T-helper 1 cell treated with Interleukin-12 subunit alpha and Interleukin-12 subunit beta and Interleukin-4 antibody, amounts not matched to agents 30 ng/mL and 1 ng/mL, for 36 hours (primary cell): ENCODE data around the gene DOCK7. TPM values are rescaled to one million over a fixed set of nuclear protein-coding genes. Genes with fewer than 3 reads are reported as not detected.
"Not testable (repeated sequence)": the region's sequence is repeated elsewhere in the genome, so short reads cannot be mapped to it uniquely, and the experiment has no call there.

Experiments used
- intact Hi-C: fragments of 100-400 bp; cut with micrococcal nuclease; formaldehyde crosslinking; loops from one replicate; pipeline ENCODE4 v1.15.1; 2024
- total RNA-seq: library from RNA; stranded (reverse); gene quantifications from 2 replicates; pipeline ENCODE4 v1.2.3, GENCODE V29; 2022

DOCK7 gene, protein sequence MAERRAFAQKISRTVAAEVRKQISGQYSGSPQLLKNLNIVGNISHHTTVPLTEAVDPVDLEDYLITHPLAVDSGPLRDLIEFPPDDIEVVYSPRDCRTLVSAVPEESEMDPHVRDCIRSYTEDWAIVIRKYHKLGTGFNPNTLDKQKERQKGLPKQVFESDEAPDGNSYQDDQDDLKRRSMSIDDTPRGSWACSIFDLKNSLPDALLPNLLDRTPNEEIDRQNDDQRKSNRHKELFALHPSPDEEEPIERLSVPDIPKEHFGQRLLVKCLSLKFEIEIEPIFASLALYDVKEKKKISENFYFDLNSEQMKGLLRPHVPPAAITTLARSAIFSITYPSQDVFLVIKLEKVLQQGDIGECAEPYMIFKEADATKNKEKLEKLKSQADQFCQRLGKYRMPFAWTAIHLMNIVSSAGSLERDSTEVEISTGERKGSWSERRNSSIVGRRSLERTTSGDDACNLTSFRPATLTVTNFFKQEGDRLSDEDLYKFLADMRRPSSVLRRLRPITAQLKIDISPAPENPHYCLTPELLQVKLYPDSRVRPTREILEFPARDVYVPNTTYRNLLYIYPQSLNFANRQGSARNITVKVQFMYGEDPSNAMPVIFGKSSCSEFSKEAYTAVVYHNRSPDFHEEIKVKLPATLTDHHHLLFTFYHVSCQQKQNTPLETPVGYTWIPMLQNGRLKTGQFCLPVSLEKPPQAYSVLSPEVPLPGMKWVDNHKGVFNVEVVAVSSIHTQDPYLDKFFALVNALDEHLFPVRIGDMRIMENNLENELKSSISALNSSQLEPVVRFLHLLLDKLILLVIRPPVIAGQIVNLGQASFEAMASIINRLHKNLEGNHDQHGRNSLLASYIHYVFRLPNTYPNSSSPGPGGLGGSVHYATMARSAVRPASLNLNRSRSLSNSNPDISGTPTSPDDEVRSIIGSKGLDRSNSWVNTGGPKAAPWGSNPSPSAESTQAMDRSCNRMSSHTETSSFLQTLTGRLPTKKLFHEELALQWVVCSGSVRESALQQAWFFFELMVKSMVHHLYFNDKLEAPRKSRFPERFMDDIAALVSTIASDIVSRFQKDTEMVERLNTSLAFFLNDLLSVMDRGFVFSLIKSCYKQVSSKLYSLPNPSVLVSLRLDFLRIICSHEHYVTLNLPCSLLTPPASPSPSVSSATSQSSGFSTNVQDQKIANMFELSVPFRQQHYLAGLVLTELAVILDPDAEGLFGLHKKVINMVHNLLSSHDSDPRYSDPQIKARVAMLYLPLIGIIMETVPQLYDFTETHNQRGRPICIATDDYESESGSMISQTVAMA (N-terminal part only)
- 5.1 and 6.0 TPM in 2 replicates for total RNA-seq

DNA sequence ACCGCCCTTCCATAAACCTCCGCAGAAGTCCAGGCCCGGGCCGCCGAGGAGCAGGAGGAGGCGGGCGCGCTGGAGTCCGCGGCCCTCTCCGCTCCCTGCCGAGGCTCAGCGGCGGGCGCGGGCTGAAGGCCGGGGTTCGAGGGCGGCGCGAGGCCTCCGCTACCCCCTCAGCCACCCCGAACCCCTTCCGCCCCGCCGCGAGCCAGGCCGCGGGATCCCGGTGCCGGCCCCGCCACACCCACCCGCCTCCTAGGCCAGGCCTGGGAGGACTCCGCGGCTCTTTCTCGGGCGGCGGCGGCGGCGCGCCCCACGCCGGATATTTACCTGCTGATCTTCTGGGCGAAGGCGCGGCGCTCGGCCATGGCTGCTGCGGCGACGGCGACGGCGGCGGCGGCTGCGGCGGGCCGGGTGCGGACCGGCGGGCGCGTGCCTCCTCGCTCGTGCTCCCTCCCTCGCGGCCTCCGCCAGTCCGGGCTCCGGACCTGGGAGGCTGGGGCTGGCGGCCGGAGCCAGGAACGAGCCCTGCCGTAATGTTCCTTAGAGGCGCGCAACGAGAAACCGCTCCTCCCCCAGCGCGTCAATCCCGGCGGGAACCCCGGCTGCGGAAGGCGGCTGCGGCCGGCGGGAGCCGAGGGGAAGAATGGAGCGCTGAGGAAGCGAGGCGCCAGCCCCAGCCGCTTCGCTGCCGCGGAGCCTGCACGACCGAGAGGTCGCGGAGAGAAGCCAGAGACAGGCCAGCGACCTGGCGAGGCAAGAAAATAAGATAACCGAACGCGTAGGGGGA is at the start of gene DOCK7:
Gene DOCK7 (minus strand): TSS at position 484 of the 784 bp plus-strand sequence. CDS start 122 bp downstream, at position 362.
- intact Hi-C loops, result loop anchor here (1.0 to 10.0 kb wide), 6 partner anchors 59 to 961 kb away; partner anchors contain the start of genes ATG4C, EFCAB7, ITGB3BP and PGM1

DNA sequence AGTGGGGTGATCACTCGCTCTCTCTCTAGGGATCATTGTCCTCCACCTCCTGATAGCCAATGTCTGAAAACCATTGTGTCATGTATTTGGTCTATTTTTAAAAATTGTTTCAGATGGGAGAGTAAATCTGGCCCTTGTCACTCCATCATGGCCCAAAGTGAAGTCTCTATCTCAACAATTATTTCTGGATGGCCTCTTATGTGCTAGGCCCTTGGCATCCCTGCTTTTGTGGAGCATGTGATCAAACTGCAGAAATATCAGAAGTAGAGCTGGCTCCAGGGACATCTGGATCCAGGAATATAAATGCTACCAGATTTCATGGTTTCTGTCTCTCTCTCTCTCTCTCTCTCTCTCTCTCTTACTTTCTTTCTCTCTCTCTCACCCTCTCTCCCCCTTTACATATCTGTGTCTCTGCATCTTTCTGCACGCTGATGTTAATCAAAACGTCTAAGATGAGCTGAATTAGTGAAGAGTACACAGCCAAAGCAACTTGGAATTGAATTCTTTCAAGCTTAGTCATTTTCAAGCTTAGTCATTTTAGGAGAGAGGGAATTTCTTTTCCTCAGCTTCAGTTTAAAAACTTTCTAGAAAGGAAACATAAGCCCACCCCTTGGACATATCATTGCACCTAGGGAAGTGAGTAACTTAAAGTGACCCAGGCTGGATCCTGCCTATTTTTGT is 47.4 kb upstream of the DOCK7 start:
- intact Hi-C loops, result no loop called here

DNA sequence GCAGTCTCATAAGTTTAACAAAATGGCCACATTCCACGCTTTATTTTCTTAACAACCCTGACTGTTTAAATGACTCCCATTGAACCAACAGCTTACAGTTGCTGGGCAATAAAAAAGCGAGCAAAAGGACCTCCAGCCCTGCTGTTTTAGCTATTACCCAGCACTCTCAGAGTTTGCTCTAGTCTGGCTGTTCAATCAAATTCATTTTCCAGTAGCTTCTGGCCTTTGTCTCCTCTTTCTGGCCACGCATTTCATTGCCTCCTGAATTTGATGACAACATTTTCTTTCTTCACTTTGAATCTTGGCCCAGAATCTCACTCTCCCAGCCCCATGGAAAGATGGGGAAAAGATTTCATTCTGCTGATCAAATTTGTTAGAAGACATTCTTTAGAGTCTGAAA is 44.1 kb upstream of the DOCK7 start:
- intact Hi-C loops, result no loop called here

DNA sequence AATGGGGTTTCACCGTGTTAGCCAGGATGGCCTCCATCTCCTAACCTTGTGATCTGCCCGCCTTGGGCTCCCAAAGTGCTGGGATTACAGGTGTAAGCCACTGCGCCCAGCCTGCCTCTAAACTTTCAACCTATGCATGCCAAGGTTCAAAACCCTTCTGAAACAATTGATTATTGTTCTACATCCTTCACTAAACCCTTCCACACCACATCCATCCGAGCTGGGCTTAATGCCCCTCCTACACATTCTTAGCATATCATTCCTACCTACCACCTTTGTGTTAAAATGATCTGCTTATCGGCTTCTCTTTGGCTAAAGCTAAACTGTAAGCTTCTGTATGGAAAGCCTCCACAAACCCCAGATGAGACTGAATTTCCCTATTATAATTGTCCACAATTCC is 40.8 kb upstream of the DOCK7 start:
- intact Hi-C loops, result no loop called here

DNA sequence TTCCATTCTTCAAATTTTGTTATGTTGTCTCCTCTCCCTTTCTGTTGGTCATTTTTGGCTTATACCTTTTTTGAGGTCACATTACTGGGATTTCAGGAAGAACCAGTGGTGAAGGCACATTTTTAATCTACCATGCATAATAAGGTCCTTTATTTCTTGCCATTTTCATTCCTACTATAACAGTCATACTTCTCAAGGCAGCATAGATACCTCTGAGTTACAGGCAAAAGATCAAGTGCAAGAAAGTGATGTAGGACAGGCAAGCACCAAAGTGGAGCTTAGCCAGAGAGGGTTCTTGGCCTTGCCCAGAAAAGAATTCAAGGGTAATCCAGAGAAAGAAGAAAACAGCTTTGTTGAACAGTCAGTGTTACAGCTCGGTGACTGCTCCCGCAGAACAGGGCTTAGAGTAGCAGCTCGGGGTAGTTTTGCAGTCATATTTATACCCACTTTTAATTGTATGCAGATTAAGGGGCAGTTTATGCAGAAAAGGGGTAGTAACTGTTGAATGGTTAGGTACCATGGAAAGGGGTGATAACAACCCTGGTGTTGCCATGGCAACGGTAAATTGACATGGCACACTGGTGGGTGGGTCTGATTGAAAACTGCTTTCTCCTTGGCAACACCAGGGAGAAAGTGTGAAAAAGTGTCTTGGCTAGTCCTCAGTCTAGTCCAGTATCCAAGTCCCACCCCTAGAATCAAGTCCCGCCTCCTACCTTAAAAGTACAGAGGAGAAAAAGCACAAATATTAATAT is 39.6 kb upstream of the DOCK7 start:
- intact Hi-C loops, result no loop called here

DNA sequence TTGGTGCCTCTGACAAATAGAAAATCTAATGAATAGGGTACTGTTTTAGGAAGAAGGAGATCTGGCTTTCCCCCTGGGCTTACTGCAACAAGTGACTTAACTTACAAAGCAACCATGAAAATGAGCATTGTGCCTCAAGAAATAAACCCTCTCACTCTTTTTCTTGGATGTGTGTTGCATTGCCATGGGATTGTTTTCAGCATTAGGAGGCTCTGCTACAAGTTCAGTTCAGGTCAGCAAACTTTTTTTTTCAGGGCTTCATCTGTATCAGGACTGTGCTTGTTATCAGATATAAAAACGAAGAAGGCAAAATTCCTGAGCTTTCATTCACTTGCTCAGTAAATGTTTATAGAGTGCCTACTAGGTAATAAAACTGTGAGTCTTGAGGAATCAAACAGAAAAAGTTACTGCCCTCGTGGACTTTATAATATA is 37.8 kb upstream of the DOCK7 start:
- intact Hi-C loops, result no loop called here

DNA sequence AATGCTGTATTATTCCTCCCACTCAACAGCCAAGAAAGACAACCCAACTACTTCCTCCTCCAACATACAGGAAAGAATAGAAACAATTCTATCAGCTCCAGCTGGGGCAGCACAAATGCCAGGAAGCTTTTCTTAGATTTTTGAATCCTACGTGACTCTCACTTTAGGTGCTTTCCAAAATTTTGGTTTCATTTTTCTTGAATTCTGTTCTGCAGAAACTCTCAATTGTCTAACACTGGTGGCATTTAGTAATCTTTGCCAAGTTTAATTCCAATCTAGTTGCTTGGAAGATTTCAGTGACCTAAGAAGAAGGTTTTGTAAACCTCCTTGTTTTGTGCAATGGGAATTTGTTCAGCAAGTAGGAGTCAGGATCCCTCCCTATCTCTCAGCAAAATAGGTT is 37.1 kb upstream of the DOCK7 start:
- intact Hi-C loops, result no loop called here

DNA sequence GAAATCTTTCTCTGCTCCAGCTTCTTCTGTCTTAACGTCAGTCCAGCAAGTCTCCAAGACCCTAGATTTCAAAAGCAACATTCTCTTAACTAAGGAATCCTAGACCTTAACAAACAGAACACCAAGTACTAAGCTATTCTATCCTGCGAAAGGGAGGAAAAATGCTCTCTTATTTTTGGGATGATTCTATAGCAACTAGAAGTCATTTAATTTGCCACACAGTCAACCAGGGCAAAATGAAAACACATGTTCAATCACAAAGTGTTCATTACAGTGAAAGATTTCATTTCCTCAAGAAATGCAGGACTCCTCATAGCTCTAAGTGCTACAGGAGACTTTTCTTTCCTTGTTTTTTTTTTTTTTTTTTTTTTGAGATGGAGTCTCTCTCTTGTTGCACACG is 36.2 kb upstream of the DOCK7 start:
- intact Hi-C loops, result no loop called here

DNA sequence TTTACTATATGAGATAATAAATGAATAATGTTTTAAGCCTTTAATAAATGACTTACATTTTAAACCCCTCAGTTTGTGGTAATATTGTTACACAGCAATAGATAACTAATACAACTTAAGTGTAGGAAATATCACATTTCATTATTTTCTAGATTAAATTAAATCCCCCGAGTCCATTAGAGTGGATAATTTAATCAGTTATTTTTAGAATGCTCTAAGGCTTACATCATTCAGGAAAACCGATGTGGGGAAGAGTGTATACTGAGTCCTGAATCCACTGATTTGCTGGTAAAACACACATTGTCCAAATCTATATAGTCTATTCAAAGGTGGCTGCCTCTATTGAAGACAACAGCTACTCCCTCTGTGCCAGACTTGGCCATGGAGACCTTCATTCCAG is 35.7 kb upstream of the DOCK7 start:
- intact Hi-C loops, result no loop called here

DNA sequence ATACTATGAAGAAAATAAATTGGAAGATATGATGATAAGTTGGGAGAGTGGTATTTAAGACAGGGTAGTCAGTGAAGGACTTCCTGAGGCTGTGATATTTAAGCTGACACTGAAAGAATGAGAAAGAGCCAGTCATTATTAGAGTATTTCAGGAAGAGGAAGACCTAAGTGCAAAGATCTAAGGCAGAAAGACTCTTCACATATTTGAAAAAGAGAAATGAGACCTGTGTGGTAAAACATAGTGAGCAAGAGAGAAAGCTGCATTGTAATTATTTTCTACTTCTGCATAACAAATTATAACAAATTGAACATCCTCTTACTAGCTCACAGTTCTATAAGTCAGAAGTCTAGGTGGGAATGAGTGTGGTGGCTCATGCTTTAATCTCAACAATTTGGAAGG is 34.6 kb upstream of the DOCK7 start:
- intact Hi-C loops, result no loop called here

DNA sequence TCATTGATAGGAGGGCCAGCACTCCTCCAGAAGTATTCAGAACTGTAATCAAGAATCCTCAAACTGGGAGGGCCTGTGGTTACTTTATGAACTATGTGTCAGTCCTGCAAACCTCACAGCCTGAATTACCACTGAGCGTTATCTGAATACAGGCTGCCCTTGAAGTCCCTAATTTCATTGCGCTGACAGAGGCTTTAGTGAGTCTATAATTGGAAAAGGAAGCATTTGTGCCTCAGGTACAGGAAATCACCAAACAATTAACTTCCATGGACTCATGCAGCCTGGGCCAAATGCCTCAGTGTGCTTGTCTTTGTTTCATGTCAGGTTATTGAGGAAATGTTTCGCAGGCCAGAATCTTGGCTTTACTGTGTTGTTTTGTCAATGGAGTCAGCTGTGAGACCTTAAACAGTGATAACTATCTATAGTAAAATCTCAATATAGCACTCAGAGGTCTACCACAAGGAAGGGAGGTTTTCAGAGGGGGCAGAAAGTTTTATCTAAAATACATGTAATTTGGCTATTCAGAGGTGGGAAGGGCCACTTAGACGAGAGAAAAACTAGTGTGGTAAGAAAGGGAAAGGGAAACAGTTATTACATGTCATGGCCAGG is 32.9 kb upstream of the DOCK7 start:
- intact Hi-C loops, result no loop called here

DNA sequence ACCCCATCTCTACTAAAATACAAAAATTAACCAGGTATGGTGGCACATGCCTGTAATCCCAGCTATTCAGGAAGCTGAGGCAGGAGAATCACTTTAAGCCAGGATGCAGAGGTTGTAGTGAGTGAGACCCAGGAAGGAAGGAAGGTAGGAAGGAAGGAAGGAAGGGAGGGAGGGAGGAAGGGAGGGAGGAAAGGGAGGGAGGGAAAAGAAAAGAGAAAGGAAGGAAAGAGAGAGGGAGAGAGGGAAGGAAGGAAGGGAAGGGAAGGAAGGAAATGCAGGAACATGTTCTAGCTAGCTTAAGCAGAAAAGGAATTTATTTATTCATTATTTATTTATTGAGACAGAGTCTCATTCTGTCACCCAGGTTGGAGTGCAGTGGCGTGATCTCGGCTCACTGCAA is 30.2 kb upstream of the DOCK7 start:
- intact Hi-C loops, result not testable (repeated sequence)

DNA sequence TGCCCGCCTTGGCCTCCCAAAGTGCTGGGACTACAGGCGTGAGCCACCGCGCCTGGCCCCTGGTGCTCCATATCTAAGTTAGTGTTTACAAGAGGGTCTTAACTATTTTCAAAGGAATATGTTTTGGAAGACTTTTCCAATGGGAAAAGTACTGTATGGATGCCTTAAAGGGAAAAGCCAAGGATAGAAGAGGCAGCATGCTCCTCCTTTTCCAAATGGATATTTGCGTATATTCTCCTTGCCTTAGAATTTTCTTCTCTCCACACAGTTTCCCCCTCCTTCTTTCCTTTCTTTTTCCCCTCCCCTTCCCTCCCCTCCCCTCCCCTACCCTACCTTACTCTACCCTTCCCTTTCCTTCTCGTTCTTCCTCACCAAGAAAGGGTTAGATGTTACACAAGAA is 29.3 kb upstream of the DOCK7 start:
- intact Hi-C loops, result no loop called here

DNA sequence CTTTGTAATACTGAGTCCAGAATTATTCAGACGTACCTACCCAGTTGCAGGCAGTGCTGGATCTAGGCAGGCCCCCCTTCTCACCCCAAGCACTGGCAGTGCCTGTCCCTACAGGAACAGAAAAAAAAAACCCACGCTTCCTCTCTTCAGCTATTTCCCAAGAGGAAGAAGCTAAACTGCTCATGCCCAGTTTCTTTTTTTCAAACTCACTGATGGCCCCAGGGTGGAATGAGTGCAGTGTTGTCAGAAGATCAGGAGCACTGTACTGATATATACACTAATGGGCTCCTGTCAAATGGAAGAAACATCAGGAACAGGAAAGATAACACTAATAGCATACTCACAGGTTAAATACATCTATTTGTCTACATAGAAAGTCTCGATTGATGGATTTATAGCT is 28.2 kb upstream of the DOCK7 start:
- intact Hi-C loops, result no loop called here

DNA sequence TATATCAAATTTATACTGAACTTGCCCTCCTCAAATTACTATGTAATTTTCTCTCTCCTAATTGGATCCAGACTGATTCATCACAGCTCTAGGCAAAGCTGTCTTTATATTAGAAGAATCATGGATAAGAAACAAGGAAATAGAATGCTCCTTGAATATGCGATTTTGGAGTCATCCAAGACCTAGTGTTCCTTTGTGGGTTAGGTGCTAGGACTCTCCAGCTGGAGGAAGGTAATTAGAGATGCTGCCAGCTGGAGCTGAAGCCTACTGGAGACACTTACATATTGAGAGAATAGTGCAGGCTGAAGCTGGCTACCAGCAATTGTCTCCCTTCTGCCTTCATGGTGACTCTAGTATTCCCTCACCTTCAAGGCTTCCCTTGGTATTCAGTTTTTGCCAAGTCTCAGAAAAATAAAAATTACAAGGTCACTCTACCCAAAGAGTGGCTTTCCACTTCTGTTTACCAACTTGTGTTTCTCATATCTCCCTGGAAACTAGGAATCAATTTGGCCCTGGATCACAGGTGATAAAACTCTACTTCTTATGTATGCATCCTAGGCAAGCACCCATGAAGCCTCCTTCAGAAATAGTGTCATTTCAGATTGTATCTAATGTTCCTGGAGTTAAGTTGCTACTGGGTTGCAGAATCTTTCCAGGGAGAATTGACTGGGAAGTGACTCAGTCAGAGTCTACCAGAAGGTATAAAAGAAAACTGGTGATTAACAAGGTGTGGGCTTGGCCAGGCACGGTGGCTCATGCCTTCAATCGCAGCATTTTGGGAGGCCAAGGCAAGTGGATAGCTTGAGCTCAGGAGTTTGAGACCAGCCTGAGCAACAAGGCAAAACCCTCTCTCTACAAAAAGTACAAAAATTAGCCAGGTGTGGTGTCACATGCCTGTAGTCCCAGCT is 24.4 kb upstream of the DOCK7 start:
- intact Hi-C loops, result no loop called here

DNA sequence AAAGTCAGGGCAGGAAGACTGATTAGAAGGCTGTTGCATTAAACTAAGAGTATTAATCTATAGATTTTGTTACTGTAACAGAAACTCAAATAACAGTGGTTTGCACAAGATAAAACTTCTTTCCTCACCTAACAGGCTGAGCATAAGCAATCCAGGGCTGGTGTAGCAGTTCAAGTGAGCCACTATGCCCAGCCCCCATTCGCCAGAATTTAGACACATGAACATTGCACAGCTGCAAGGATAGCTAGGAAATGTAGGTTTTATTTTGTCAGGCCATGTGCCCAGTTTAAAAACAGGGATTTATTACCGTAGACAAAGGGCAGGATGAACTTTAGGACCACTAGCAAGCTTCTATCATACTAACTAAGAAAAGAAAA is 19.5 kb upstream of the DOCK7 start:
- intact Hi-C loops, result no loop called here

DNA sequence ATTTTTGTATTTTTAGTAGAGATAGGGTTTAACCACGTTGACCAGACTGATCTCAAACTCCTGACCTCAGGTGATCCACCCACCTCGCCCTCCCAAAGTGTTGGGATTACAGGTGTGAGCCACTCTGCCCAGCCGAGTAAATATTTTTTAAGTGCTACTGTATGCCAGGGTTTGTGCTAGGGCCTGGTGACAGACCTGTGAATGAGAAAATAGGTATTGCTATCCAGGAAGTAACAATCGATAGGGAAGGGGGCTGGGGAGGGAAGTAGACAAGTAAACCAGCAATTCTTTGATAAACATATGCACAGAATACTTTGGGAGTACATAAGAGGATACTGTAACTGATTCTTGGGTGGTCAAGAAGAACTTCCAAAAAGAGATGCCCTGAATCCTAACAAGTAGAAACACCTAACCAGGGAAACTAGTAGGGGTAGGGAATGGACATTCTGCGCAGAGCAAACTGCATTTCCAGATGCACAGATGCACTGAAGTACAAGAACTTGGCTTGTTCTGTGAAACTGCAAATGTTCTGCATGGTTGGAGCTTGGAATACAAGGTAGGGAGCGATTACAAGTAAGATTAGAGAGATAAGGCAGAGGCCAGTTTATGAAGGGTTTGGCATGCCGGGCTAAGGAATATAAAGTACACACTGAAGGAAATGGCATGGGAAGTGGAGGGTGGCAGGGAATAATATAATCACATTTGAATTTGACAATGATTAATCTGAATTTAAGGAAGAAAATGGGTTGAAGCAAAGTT is 19.0 kb upstream of the DOCK7 start:
- intact Hi-C loops, result no loop called here
